Endothelial cell (in vitro differentiated cells): Measurements from ENCODE around the gene DOK6. TPM values are rescaled to one million over a fixed set of nuclear protein-coding genes. Genes with fewer than 3 reads are reported as not detected.
A peak's percentile ranks its signal among the peaks of the same experiment; 100 is the strongest.

Experiments
- DNase-seq: peaks from one replicate; pipeline ENCODE4 v3.0.0; 2021; ENCODE audit warnings: low spot score
- H3K27ac Mint-ChIP-seq: one replicate; pipeline ENCODE4 v1.8.0; 2021; ENCODE audit warnings: mixed read lengths, inconsistent platforms; ENCODE audit not compliant: unreplicated experiment
- H3K27me3 Mint-ChIP-seq: one replicate; pipeline ENCODE4 v1.8.0; 2021; ENCODE audit warnings: mild to moderate bottlenecking, moderate library complexity, mixed read lengths, inconsistent platforms; ENCODE audit not compliant: unreplicated experiment
- H3K36me3 Mint-ChIP-seq: one replicate; pipeline ENCODE4 v1.8.0; 2021; ENCODE audit warnings: mild to moderate bottlenecking, low read depth, mixed read lengths, inconsistent platforms; ENCODE audit not compliant: unreplicated experiment
- H3K4me1 Mint-ChIP-seq: one replicate; pipeline ENCODE4 v1.8.0; 2021; ENCODE audit warnings: mild to moderate bottlenecking, mixed read lengths, inconsistent platforms; ENCODE audit not compliant: unreplicated experiment
- H3K4me3 Mint-ChIP-seq: one replicate; pipeline ENCODE4 v1.8.0; 2021; ENCODE audit warnings: mild to moderate bottlenecking, mixed read lengths, inconsistent platforms; ENCODE audit not compliant: unreplicated experiment
- H3K9me3 Mint-ChIP-seq: one replicate; pipeline ENCODE4 v1.8.0; 2021; ENCODE audit warnings: mixed read lengths, inconsistent platforms; ENCODE audit not compliant: unreplicated experiment
- total RNA-seq: library from RNA; stranded (reverse); fragmentation: NEBNext Ultra II Directional; extraction: Animal tissue kit (Norgen Biotek cat#: 25700); gene quantifications from one replicate; pipeline ENCODE4 v1.2.1, GENCODE V29; 2021; ENCODE audit not compliant: unreplicated experiment
- TF ChIP-seq, protein P1 (sequence below): fragments of 200-600 bp; sonication (generic); IDR thresholded peaks from one replicate; pipeline ENCODE4 v1.5.0; 2021; ENCODE audit warnings: antibody characterized with exemption; ENCODE audit not compliant: unreplicated experiment

Gene DOK6
- total RNA-seq, 1 donor from 2014 or later = 2.2 TPM

DNA sequence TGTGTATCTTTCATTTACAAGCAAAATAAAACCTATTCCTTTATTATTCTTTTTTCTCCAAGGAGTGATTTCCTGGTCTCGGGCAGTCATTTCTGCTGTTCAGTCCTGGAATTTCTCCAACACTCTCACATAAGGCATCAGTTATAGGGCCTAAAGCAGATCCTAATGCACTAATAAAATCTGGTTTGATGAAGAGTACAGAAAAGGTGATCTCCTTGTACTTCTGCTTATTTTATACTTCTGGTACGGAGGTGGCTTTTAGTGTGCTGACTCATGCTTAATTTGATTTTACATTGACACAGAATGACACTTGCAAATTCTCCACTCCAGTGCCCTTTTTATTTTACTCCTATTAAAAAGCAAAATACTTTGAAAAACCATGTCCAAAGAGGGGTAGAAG is 157.4 kb downstream of the DOK6 start:
- TF ChIP-seq, protein P1, sequence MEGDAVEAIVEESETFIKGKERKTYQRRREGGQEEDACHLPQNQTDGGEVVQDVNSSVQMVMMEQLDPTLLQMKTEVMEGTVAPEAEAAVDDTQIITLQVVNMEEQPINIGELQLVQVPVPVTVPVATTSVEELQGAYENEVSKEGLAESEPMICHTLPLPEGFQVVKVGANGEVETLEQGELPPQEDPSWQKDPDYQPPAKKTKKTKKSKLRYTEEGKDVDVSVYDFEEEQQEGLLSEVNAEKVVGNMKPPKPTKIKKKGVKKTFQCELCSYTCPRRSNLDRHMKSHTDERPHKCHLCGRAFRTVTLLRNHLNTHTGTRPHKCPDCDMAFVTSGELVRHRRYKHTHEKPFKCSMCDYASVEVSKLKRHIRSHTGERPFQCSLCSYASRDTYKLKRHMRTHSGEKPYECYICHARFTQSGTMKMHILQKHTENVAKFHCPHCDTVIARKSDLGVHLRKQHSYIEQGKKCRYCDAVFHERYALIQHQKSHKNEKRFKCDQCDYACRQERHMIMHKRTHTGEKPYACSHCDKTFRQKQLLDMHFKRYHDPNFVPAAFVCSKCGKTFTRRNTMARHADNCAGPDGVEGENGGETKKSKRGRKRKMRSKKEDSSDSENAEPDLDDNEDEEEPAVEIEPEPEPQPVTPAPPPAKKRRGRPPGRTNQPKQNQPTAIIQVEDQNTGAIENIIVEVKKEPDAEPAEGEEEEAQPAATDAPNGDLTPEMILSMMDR = no peak
- H3K27ac Mint-ChIP-seq = no peak overlapping the region
- no peak for DNase-seq
- peaks cover 6% of the 10 kb centered on the region for H3K4me1 Mint-ChIP-seq
- no peaks in the 10 kb centered on the region for H3K27me3 Mint-ChIP-seq
- H3K36me3 Mint-ChIP-seq = no peaks in the 10 kb centered on the region
- no peak overlapping the region for H3K4me3 Mint-ChIP-seq
- no peaks in the 10 kb centered on the region for H3K9me3 Mint-ChIP-seq

DNA sequence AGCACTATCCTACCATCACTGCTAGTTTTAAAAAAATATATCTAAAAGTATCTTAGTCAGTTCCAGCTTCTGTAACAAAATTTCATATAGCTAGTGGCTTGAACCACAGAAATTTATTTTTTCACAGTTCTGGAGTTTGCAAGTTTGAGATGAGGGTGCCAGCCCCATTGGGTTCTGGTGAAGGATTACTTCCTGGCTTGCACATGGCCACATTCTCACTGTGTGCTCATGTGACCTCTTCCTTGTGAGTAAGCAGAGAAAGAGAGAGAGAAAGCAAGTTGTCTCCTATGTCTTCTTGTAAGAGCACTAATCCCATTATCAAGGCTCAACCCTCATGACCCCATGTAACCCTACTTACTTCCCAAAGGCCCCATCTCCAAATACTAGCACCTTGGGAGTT is 158.9 kb downstream of the DOK6 start:
- Mint-ChIP-seq H3K27ac (no peak overlapping the region), H3K36me3 (no peaks in the 10 kb centered on the region), H3K9me3 (no peaks in the 10 kb centered on the region), H3K4me1 (peaks cover 6% of the 10 kb centered on the region), H3K27me3 (no peaks in the 10 kb centered on the region), H3K4me3 (no peak overlapping the region)
- TF ChIP-seq, protein P1 = no peak
- no peak for DNase-seq

DNA sequence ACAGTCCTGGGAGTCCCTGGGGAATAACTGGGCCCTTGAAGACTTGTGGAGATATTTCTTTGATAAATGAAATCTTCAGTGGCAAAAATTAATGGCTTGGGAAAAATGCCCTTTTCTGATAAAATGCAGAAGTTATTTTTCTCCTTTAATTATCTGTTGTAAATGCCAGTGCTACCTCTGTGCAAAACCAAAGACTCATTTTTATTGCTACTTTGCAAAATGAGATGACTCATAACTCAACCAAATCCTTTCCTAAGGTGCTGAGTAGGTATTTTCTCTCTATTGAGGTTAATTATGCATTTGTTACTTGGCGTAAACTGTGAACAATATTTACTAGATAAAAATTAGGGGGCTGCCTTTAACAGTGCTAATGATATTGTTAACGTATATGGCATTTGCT is 163.9 kb downstream of the DOK6 start:
- Mint-ChIP-seq H3K4me3 (no peak overlapping the region), H3K27ac (no peak overlapping the region), H3K9me3 (peaks cover 15% of the 10 kb centered on the region), H3K27me3 (no peaks in the 10 kb centered on the region), H3K4me1 (no peaks in the 10 kb centered on the region), H3K36me3 (peaks cover 13% of the 10 kb centered on the region)
- DNase-seq = no peak
- TF ChIP-seq, protein P1 = no peak

DNA sequence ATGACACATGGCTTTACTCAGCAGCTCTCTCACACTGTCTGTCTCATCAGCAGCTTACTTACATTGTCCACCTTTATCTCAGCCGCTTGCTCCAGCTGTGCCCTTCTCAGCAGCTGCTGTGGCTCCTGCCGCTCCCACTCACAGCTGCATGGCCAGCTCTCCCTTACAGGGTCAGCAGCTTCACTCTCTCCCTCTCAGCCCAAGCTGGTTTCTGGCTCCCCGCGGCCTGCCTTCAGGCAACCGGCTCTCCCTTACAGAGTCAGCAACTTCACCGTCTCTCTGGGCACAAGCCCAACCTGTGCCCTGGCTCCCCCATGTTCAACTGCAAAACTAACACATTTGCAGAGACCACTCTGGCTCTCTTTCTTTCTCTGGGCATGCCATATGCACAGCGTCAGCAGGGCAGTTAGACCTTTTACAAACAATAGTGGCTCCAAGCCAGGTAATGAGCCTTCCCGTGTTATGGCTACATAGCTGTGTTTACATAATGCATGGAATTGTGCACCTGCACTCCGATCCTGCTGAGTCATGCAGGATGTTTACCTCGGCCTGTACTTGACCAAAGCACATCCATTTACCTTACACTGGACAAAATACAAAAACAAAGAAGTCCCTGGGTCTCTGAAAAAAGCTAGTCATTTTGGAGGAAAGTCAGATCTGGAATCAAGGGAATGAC is 167.3 kb downstream of the DOK6 start:
- Mint-ChIP-seq H3K27ac (no peak overlapping the region), H3K36me3 (peaks cover 13% of the 10 kb centered on the region), H3K9me3 (peaks cover 15% of the 10 kb centered on the region), H3K4me3 (peak overlapping the region; percentile 7), H3K27me3 (no peaks in the 10 kb centered on the region), H3K4me1 (no peaks in the 10 kb centered on the region)
- TF ChIP-seq, protein P1 = no peak
- no peak for DNase-seq

DNA sequence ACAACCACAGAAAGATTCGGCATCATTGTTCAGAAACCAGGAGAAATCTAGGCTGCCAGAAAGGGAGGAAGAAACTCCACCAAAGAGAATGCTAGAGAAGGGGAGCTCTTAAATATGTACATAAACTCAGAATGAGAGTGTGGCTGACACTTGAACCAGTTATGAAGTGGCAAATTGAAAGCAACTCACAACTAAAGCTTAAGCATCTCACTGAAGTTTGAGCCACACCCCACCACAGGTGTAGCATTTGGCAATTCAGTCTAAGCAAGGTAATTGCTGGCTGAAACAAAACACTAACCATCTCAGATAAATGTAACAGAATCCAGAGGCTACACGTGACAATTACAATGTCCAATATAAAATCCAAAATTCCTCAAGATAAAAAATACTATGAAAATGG is 168.4 kb downstream of the DOK6 start:
- Mint-ChIP-seq H3K4me3 (no peak overlapping the region), H3K27ac (no peak overlapping the region), H3K4me1 (no peaks in the 10 kb centered on the region), H3K9me3 (peaks cover 15% of the 10 kb centered on the region), H3K36me3 (peaks cover 13% of the 10 kb centered on the region), H3K27me3 (no peaks in the 10 kb centered on the region)
- TF ChIP-seq, protein P1 = no peak
- no peak for DNase-seq
